Measurements from ENCODE around the gene ASCL2.

GRCh38 chr11:2303627-2304505 is 33.5 kb upstream of the ASCL2 start:
- no peak for TF ChIP-seq RFX5 (IDR thresholded peaks at IDR 0.05; ENCODE audit: low read depth, low read length)
- TF ChIP-seq POLR2A (IDR thresholded peaks at IDR 0.05; ENCODE audit: low read depth, low read length) = no peak
- no peak for TF ChIP-seq CTCF (conservative IDR thresholded peaks at IDR 0.05; ENCODE audit: low read depth, low read length)
- TF ChIP-seq CEBPB (IDR thresholded peaks at IDR 0.05; ENCODE audit: low read depth, low read length) = no peak
- TF ChIP-seq RAD21 (IDR thresholded peaks at IDR 0.05; ENCODE audit: low read length) = no peak
- no peak for TF ChIP-seq MAFK (IDR thresholded peaks at IDR 0.05; ENCODE audit: low read depth, low read length)
- no peak for TF ChIP-seq SMC3 (IDR thresholded peaks at IDR 0.05; ENCODE audit: low read depth, low read length)
- TF ChIP-seq BHLHE40 (IDR thresholded peaks at IDR 0.05; ENCODE audit: low read depth, low read length) = no peak
- no peak for TF ChIP-seq MAZ (IDR thresholded peaks at IDR 0.05; ENCODE audit: borderline replicate concordance, low read depth, low read length)
- TF ChIP-seq NFE2L2 (IDR thresholded peaks at IDR 0.05; ENCODE audit: low read depth, low read length) = no peak
- TF ChIP-seq, protein P1, sequence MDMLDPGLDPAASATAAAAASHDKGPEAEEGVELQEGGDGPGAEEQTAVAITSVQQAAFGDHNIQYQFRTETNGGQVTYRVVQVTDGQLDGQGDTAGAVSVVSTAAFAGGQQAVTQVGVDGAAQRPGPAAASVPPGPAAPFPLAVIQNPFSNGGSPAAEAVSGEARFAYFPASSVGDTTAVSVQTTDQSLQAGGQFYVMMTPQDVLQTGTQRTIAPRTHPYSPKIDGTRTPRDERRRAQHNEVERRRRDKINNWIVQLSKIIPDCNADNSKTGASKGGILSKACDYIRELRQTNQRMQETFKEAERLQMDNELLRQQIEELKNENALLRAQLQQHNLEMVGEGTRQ (IDR thresholded peaks at IDR 0.05; ENCODE audit: low read depth, low read length) = no peak
- TF ChIP-seq, protein P2, sequence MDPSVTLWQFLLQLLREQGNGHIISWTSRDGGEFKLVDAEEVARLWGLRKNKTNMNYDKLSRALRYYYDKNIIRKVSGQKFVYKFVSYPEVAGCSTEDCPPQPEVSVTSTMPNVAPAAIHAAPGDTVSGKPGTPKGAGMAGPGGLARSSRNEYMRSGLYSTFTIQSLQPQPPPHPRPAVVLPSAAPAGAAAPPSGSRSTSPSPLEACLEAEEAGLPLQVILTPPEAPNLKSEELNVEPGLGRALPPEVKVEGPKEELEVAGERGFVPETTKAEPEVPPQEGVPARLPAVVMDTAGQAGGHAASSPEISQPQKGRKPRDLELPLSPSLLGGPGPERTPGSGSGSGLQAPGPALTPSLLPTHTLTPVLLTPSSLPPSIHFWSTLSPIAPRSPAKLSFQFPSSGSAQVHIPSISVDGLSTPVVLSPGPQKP (IDR thresholded peaks at IDR 0.05; ENCODE audit: borderline replicate concordance, low read depth, low read length) = no peak

Measured in IMR-90 (cell line).